ENCODE data around the gene LDLRAD4.

The LDLRAD4 gene

GRCh38 chr18:13577781-13578180 is 359.2 kb downstream of the LDLRAD4 start:
- Histone ChIP-seq H3K27ac (no peak overlapping the region), H3K27me3 (no peaks in the 10 kb centered on the region), H3K36me3 (no peaks in the 10 kb centered on the region), H3K4me1 (no peaks in the 10 kb centered on the region), H3K9me3 (no peaks in the 10 kb centered on the region), H3K4me3 (no peak overlapping the region)
- intact Hi-C loops (cut with DNase I; ENCODE audit: low total_unique reads): loop anchor here (10.0 kb wide), 1 partner anchor 47 kb away; no protein-coding TSS in a partner anchor
- no peak for DNase-seq
- TF ChIP-seq, protein P1, sequence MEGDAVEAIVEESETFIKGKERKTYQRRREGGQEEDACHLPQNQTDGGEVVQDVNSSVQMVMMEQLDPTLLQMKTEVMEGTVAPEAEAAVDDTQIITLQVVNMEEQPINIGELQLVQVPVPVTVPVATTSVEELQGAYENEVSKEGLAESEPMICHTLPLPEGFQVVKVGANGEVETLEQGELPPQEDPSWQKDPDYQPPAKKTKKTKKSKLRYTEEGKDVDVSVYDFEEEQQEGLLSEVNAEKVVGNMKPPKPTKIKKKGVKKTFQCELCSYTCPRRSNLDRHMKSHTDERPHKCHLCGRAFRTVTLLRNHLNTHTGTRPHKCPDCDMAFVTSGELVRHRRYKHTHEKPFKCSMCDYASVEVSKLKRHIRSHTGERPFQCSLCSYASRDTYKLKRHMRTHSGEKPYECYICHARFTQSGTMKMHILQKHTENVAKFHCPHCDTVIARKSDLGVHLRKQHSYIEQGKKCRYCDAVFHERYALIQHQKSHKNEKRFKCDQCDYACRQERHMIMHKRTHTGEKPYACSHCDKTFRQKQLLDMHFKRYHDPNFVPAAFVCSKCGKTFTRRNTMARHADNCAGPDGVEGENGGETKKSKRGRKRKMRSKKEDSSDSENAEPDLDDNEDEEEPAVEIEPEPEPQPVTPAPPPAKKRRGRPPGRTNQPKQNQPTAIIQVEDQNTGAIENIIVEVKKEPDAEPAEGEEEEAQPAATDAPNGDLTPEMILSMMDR (IDR thresholded peaks at IDR 0.05): no peak

DNA sequence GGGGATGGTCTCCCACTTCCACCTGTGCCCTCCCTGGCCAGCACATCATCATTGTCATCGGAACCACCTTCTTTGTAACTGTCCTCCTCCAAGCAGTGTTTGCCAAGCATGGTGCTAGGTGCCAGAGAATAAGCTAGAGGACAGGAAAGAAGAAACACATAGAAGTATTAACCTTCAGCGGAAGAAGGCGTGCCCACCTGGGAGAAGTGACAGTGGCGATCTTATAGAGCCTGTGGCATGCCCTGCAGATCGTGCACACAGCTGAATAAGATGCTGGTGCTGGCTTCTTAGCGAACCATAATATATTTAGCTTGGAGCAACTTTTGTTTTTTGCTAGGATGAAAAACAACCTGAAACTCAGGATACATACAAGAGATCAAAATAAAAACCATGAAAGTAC is 359.8 kb downstream of the LDLRAD4 start:
- TF ChIP-seq, protein P1 (IDR thresholded peaks at IDR 0.05): no peak
- intact Hi-C loops (cut with DNase I; ENCODE audit: low total_unique reads): loop anchor here (10.0 kb wide), 1 partner anchor 46 kb away; no protein-coding TSS in a partner anchor
- no peaks in the 10 kb centered on the region for H3K36me3 ChIP-seq
- no peak overlapping the region for H3K4me3 ChIP-seq
- no peak overlapping the region for H3K27ac ChIP-seq
- no peaks in the 10 kb centered on the region for H3K27me3 ChIP-seq
- DNase-seq: no peak
- no peaks in the 10 kb centered on the region for H3K4me1 ChIP-seq
- H3K9me3 ChIP-seq: no peaks in the 10 kb centered on the region

DNA sequence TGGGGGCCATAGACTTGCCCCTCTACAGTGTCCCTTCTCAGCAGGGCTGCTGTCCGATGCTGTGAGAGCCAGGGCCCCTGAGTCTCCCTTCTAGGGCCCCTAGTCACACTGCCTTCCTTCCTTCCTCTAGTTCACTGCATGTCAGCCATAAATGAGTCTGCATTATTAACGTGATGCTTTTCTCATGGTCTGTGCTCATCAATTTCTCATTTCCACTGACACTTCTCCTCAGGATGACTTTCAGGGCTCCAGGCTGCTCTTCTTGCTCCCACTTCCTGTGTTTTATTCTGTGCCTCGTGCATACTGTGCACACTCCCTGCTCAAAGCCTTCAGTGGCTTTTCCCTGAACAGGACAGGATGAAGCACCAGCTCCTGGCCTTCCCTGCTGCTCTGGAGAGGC is 361.3 kb downstream of the LDLRAD4 start:
- H3K9me3 ChIP-seq: no peaks in the 10 kb centered on the region
- H3K4me1 ChIP-seq: no peaks in the 10 kb centered on the region
- no peaks in the 10 kb centered on the region for H3K27me3 ChIP-seq
- H3K4me3 ChIP-seq: no peak overlapping the region
- no peak overlapping the region for H3K27ac ChIP-seq
- TF ChIP-seq, protein P1 (IDR thresholded peaks at IDR 0.05): no peak
- no peak for DNase-seq
- no peaks in the 10 kb centered on the region for H3K36me3 ChIP-seq
- intact Hi-C loops (cut with DNase I; ENCODE audit: low total_unique reads): loop anchor here (10.0 kb wide), 1 partner anchor 45 kb away; no protein-coding TSS in a partner anchor

DNA sequence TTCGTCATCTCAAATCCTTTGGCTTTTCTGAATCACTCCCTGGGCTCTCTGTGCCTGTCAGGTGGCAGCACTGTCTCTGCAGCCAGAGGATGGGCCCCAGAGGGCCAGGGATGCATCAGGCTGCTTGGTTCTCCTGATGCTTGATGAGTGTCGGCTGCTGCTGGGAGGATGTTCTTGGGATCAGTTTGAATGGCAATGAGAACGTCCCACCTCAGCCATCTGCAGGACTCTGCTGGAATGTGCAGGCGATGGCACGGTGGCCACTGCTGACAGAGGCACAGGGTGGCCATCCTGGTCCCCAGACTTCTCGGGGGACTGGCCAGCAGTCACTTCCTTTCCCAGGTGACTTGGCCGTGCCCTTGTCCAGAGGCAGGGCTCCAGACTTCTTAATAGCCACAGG is 361.8 kb downstream of the LDLRAD4 start:
- H3K4me1 ChIP-seq: no peaks in the 10 kb centered on the region
- no peak for DNase-seq
- intact Hi-C loops (cut with DNase I; ENCODE audit: low total_unique reads): no loop called here
- TF ChIP-seq, protein P1 (IDR thresholded peaks at IDR 0.05): no peak
- H3K27ac ChIP-seq: no peak overlapping the region
- H3K4me3 ChIP-seq: no peak overlapping the region
- H3K9me3 ChIP-seq: no peaks in the 10 kb centered on the region
- H3K36me3 ChIP-seq: no peaks in the 10 kb centered on the region
- H3K27me3 ChIP-seq: no peaks in the 10 kb centered on the region

DNA sequence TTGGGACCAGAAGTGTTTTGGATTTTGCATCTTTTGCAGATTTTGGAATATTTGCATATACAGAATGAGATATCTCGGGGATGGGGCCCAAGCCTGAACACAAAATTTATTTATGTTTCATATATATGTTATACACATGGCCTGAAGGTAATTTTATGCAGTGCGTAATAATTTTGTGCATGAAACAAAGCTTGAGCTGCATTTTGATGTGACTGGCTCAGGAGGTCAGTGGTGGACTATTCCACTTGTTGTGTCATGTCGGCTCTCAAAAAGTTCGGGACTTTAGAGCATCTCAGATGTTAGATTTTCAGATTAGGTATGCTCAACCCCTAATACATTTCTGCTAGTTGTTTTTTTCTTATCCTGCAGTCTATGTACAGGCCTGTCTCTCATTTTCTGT is 362.4 kb downstream of the LDLRAD4 start:
- Histone ChIP-seq H3K9me3 (no peaks in the 10 kb centered on the region), H3K4me1 (no peaks in the 10 kb centered on the region), H3K36me3 (no peaks in the 10 kb centered on the region), H3K27me3 (no peaks in the 10 kb centered on the region), H3K27ac (no peak overlapping the region), H3K4me3 (no peak overlapping the region)
- TF ChIP-seq, protein P1 (IDR thresholded peaks at IDR 0.05): no peak
- DNase-seq: no peak
- intact Hi-C loops (cut with DNase I; ENCODE audit: low total_unique reads): no loop called here

Measured in tibial artery (tissue), 4 donors.